Lung (tissue), 12 donors: Measurements from ENCODE around the gene BTBD19. TPM values are rescaled to one million over a fixed set of nuclear protein-coding genes. Genes with fewer than 3 reads are reported as not detected.

Source experiments
- ATAC-seq: fragments of 200-7000 bp; cut with Tn5 transposase; one replicate; pipeline ENCODE4 v1.9.1; 2020; ENCODE audit warnings: moderate number of reproducible peaks; ENCODE audit not compliant: insufficient read depth, low FRiP score
- DNase-seq, 3 donors: peaks; one replicate each; pipeline ENCODE4 v3.0.0-alpha.2; 2013 to 2017
- H3K27ac ChIP-seq, 2 donors: one replicate each; pipeline ENCODE4 v1.5.1; 2013; ENCODE audit warnings: mild to moderate bottlenecking in 2 of 2, moderate library complexity in 2 of 2, control low read depth in 1 of 2, inconsistent platforms in 1 of 2, low read depth in 1 of 2, low read length in 1 of 2
- H3K27me3 ChIP-seq, 3 donors: one replicate each; pipeline ENCODE4 v1.5.1; 2013; ENCODE audit warnings: low read length in 2 of 3; ENCODE audit not compliant: control insufficient read depth in 3 of 3, insufficient read depth in 3 of 3
- H3K36me3 ChIP-seq, 4 donors: one replicate each; pipeline ENCODE4 v1.5.1; 2013; ENCODE audit warnings: low read length in 4 of 4, mild to moderate bottlenecking in 1 of 4, moderate library complexity in 1 of 4; ENCODE audit not compliant: control insufficient read depth in 4 of 4, insufficient read depth in 4 of 4
- H3K4me1 ChIP-seq, 5 donors: one replicate each; pipeline ENCODE4 v1.5.1; 2013; ENCODE audit warnings: low read length in 5 of 5, mild to moderate bottlenecking in 2 of 5, moderate library complexity in 1 of 5; ENCODE audit not compliant: control insufficient read depth in 5 of 5, insufficient read depth in 5 of 5
- H3K4me3 ChIP-seq: one replicate; pipeline ENCODE4 v1.5.1; 2013; ENCODE audit warnings: mild to moderate bottlenecking, control low read depth, moderate library complexity
- H3K9ac ChIP-seq, 2 donors: one replicate each; pipeline ENCODE4 v1.5.1; 2013; ENCODE audit warnings: low read length in 2 of 2, control low read depth in 1 of 2; ENCODE audit not compliant: insufficient read depth in 1 of 2
- H3K9me3 ChIP-seq, 4 donors: one replicate each; pipeline ENCODE4 v1.5.1; 2013; ENCODE audit warnings: low read length in 3 of 4, mild to moderate bottlenecking in 1 of 4, moderate library complexity in 1 of 4; ENCODE audit not compliant: control insufficient read depth in 4 of 4, insufficient read depth in 3 of 4
- WGBS, 2 donors: extraction: QIAGEN DNeasy Blood & Tissue Kit; methylation state at CpG; one replicate each; pipeline ENCODE4 v1.1.7; 2013; 5-methylcytosine and 5-hydroxymethylcytosine counted together
- polyA plus RNA-seq, 2 donors: library from polyadenylated mRNA; stranded (reverse); fragments of 200-250 nt; gene quantifications; one replicate each; pipeline ENCODE4 v1.2.1, GENCODE V29; 2013
- total RNA-seq, 2 donors: library from RNA; depleted of rRNA in 1 of 2; stranded (reverse); fragments of >200 nt in 1 of 2; gene quantifications; one replicate each; pipeline ENCODE4 v1.2.1, GENCODE V29; 2014 to 2021
- TF ChIP-seq, protein P1 (sequence below): IDR thresholded peaks from 2 replicates; pipeline ENCODE4 v1.5.1; 2012; ENCODE audit warnings: mild to moderate bottlenecking; ENCODE audit errors: control extremely low read depth, extremely low read depth
- donor health status: control.
- donor health status: control.
- donor health status: Bipolar disorder and iron deficiency.
- donor health status: healthy.
- donor health status: DM: yes; HTN: yes; CAD: no.

The BTBD19 gene
- total and polyA plus RNA-seq, 4 donors: 5.6 to 20.0 (median 10.4) TPM

DNA sequence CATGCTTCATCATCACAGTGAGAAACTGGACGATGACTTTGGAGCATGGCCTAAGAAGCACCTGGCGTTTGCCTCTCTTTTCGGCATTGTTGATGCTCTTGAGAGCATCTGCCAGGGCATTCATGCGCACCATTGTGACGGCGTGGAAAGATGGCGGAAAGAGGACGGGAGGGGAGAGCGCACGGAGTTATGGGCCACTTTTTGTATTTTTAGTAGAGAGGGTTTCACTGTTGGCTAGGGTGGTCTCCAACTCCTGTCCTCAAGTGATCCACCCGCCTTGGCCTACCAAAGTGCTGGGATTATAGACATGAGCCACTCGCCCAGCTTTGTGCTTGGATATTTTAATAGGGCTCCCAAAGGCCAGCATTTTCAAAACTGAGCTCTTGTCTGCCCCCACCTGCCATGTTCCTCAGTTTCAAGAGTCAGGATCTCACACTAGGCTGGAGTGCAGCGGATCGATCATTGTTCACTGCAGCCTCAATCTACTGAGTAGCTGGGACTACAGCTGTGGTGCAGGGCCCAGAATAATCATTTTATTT, 27.7 kb upstream of the BTBD19 start:
- peaks cover under 1 to 42% (median 15%) of the 10 kb centered on the region in 5 donors for H3K4me1 ChIP-seq
- TF ChIP-seq, protein P1, sequence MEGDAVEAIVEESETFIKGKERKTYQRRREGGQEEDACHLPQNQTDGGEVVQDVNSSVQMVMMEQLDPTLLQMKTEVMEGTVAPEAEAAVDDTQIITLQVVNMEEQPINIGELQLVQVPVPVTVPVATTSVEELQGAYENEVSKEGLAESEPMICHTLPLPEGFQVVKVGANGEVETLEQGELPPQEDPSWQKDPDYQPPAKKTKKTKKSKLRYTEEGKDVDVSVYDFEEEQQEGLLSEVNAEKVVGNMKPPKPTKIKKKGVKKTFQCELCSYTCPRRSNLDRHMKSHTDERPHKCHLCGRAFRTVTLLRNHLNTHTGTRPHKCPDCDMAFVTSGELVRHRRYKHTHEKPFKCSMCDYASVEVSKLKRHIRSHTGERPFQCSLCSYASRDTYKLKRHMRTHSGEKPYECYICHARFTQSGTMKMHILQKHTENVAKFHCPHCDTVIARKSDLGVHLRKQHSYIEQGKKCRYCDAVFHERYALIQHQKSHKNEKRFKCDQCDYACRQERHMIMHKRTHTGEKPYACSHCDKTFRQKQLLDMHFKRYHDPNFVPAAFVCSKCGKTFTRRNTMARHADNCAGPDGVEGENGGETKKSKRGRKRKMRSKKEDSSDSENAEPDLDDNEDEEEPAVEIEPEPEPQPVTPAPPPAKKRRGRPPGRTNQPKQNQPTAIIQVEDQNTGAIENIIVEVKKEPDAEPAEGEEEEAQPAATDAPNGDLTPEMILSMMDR: no peak

DNA sequence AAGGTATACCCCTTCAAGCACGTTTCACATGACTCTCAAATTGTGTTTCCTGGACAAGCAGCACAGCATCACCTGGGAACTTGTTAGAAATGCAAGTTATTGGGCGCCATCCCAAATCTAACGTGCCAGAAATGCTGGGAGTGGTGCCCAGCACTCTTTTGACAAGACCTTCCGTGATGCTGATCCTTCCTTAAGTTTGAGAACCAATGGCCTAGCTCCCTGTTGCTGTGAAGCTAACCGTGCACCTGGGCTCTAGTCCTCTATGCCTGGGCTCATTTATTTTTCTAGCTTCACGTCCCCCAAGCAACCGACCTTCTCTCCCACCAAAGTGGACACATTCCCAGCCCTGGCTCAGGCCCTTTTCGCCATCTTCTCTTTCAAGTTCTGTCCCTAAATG, 24.6 kb upstream of the BTBD19 start:
- Histone ChIP-seq H3K4me1 (peaks cover 5 to 30% (median 8%) of the 10 kb centered on the region in 5 donors), H3K36me3 (peaks cover 4 to 20% (median 9%) of the 10 kb centered on the region in 4 donors), H3K9ac (peak overlapping the region in 1 of 2 donors; percentile 64), H3K27ac (no peak overlapping the region), H3K9me3 (no peaks in the 10 kb centered on the region), H3K4me3 (no peak overlapping the region), H3K27me3 (no peaks in the 10 kb centered on the region)
- 43 to 51% methylated on average over 8 of the region's 8 CpGs for WGBS, 2 donors
- no peak for ATAC-seq
- DNase-seq: peak; percentile 50 to 70 (median 65)
- TF ChIP-seq, protein P1: no peak

More for the DNA sequence above, 27.7 kb upstream of the BTBD19 start:
- no peaks in the 10 kb centered on the region for H3K27me3 ChIP-seq
- H3K9me3 ChIP-seq: no peaks in the 10 kb centered on the region
- no peak overlapping the region for H3K9ac ChIP-seq
- ATAC-seq: no peak
- no peak overlapping the region for H3K27ac ChIP-seq
- H3K36me3 ChIP-seq: peaks cover 12 to 36% (median 30%) of the 10 kb centered on the region in 4 donors
- no peak for DNase-seq
- 96% methylated on average over 14 of the region's 14 CpGs for WGBS, 2 donors
- H3K4me3 ChIP-seq: no peak overlapping the region

- DNase-seq (peak in 2 of 3 donors; percentile 43 to 65), ATAC-seq (no peak)
- Histone ChIP-seq H3K4me3 (peak overlapping the region; percentile 11), H3K4me1 (peaks cover 5 to 30% (median 8%) of the 10 kb centered on the region in 5 donors), H3K36me3 (peaks cover 0 to 18% (median 7%) of the 10 kb centered on the region in 4 donors), H3K9me3 (no peaks in the 10 kb centered on the region), H3K27ac (no peak overlapping the region), H3K27me3 (no peaks in the 10 kb centered on the region), H3K9ac (peak overlapping the region in 1 of 2 donors; percentile 71)
- TF ChIP-seq, protein P1: no peak
- WGBS, 2 donors: 11 to 13% methylated on average over 61 to 71 of the region's 71 CpGs
Measured at GRCh38 chr1:44784094-44785028, 24.0 kb upstream of the BTBD19 start.
